HG03025 (cell line): ENCODE measurements around the gene CEP76.
A peak's percentile ranks its signal among the peaks of the same experiment; 100 is the strongest.

Source experiments
- ATAC-seq: cut with Tn5 transposase; IDR thresholded peaks from one replicate; pipeline ENCODE4 v1.9.1; 2021; ENCODE audit warnings: mild to moderate bottlenecking, moderate library complexity; ENCODE audit not compliant: unreplicated experiment, low FRiP score

The CEP76 gene, protein sequence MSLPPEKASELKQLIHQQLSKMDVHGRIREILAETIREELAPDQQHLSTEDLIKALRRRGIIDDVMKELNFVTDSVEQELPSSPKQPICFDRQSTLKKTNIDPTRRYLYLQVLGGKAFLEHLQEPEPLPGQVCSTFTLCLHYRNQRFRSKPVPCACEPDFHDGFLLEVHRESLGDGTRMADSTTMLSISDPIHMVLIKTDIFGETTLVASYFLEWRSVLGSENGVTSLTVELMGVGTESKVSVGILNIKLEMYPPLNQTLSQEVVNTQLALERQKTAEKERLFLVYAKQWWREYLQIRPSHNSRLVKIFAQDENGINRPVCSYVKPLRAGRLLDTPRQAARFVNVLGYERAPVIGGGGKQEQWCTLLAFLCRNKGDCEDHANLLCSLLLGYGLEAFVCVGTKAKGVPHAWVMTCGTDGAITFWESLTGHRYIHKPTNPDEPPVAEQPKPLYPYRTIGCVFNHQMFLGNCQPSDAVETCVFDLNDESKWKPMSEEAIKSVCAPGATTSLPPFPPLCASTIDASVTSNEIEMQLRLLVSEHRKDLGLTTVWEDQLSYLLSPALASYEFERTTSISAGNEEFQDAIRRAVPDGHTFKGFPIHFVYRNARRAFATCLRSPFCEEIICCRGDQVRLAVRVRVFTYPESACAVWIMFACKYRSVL

DNA sequence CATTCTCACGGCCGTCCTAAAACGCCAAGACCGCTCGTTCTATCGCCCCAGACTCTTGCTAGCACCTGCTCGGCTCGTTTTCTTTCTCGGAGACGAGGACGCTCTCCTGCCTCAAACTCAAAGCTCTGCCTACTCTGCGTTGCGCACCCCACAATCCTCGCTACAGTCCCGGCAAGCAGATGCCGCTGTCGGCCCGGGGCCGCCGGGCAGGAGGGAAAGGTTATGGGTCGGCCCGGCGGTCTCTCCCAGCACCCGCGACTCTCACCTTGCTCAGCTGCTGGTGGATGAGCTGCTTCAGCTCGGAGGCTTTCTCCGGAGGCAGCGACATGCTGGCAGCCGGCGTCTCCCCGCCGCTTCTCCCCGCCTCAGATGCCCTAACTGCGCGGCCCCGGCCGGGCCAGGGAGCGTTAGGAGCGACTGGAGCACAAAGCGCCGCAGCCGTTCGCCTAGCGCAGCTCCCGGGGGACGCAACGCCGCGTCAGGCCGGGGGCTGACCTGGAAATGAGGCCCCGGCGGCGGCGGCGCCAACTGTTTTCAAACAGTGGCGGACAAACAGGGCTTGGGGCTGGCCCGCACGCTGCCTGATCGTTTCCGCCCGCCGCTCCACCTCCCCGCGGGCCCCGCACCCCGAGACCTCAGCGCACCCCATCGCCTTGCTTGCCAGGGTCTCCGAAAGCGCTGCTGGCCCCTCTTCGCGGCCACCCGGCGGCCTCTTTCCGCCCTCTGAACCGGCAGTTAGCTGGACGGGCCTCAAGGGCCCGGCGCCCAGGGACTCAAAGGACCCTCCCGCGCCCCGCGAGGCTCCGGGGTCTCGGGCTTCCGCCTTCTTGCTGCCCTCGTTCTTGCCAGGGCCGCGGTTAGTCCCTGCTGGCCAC is at the start of gene CEP76, which contains the start of gene PSMG2:
TSS of gene CEP76 (minus strand) at position 503 of the 875 bp plus-strand sequence. CDS start at position 328, 175 bp downstream.
TSS of gene PSMG2 (plus strand) at position 822 of the 875 bp plus-strand sequence. CDS start 66 bp downstream, outside the sequence.
- ATAC-seq = peak; percentile 71

GRCh38 chr18:12751891-12752290 is 49.4 kb upstream of the CEP76 start:
- no peak for ATAC-seq

GRCh38 chr18:12751503-12751884 is 49.0 kb upstream of the CEP76 start:
- no peak for ATAC-seq

- no peak for ATAC-seq
Measured at GRCh38 chr18:12750715-12751502, 48.4 kb upstream of the CEP76 start.

DNA sequence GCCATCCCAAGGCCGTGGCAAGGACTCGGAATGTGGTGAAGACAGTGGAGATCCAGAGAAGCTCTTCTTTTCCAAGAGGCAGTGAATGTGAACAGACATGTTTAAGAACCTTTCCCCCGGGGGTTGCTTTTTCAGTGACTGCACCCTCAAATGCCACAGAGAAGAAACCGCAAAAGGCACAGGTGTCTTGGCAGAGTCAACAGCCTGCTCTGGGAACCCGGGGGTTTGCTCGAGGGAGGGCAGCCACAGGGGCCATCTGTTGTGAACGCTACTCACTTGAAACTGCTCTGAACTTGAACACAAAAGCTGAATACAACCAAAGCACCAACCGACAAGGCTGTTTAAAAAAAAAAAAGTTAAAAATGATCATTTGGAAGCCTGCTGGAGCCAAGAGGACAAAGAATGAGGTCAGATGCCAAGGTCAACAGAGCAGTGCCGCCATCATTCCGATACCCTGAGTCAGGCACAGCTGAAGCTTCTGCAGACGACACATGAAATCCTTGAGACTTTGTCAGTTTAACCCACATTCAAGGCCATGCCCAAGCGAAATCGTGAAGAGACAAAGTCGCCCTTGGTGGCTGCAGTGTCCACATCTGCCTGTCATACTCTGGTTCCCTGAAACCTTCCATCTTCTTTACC is 47.7 kb upstream of the CEP76 start:
- ATAC-seq = no peak

DNA sequence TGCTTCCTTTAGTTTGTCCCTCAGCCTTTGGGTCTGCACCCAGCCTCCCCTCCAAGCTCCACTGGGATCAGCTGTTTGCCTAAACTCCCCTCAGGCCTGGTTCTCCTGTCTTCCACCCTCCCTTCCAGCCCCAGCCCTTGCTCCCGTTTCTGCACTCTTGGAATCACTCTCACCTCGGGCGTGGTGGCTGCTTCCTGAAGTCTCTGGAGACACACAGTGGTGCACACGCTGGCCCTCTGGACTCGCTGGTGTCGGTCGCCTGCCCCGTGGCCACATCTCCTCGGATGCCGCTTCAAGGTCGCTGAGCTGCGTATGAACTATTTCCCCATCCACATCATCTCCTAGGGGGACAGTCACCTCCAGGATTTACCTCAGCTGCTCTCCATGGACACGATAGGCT is 46.6 kb upstream of the CEP76 start:
- ATAC-seq = no peak

- no peak for ATAC-seq
Measured at GRCh38 chr18:12748671-12749070, 46.1 kb upstream of the CEP76 start.

DNA sequence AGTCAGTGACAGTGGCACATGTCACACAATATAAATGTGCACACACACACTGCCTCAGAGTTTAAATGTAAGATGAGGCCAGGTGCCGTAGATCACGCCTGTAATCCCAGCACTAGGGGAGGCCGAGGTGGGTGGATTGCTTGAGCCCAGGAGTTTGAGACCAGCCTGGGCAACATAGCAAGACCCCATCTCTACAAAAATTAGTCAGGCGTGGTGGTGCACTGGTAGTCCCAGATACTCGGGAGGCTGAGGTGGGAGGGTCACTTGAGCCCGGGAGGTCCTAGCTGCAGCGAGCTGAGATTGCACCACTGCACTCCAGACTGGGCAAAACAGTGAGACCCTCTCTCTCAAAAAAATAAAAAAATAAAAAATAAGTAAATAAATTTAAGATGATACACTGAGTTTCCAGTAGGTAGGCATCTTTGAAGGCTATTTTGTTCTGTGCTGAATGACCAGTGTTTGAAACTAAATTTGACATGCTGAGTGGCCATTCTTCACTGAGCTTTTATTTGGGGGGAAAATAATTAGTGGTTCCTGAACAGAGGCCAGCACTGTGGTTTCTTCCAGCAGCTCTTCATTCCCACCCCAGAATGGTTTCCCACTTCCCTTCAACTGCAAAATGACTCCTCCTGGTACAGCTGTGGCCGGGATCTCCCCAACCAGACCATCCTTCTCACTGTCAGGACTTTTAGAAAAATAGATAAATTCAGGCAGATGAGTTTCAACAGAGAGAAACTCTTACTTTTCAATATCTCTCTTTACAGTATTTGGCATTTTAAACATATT is 45.2 kb upstream of the CEP76 start:
- no peak for ATAC-seq

DNA sequence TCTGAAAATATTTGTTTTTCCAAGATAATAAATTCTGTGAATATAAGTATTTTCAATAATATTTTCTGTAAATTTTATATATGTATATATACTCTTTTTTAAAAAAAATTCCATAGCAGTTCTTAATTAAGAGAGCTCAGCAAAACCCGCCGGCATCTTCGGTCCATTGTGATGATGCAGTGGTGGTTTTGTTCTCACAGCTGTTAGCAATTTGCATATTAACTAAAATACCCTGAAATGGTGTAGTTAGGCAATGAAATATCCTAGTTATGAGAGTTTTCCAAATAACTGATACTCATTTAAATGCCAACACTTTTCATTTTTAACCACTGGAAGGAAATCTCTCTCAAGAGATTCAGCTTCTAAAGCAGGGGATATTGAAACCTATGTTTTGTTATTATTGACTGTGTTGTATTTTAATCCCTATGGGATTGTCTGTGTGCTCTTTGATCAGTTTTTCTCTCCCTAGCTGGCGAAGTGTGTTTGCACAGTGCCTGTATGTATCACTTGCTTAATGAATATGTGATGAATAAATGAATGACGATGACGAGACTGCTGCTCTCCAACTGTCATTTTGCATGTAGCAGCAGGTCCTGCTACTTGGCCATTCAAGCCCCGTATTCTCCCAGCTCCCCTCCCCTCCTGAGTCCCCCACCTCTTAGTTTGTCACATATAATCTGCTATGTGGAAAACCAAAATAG is 42.7 kb upstream of the CEP76 start:
- ATAC-seq = no peak

DNA sequence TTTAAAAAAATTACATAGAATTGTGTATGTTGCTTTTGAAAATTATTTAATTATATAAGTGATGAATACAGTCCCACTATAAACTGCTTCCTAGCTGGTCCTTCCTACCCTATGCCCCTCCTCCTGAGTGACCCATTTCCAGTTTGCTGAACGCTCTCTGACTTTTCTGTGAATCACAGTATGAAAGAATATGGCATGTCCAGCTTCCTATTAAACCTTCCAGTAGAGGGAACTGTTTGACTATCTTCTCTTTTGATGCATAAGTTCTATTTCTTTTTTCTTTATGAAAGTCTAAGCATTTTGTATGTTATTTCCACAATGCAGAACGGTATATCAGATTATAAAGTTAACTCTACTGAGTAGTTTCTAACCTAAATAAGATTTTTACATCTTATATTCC is 41.6 kb upstream of the CEP76 start:
- ATAC-seq = no peak

- ATAC-seq = no peak
Measured at GRCh38 chr18:12742453-12742852, 39.9 kb upstream of the CEP76 start.

GRCh38 chr18:12741351-12741750 is 38.8 kb upstream of the CEP76 start:
- ATAC-seq = no peak

DNA sequence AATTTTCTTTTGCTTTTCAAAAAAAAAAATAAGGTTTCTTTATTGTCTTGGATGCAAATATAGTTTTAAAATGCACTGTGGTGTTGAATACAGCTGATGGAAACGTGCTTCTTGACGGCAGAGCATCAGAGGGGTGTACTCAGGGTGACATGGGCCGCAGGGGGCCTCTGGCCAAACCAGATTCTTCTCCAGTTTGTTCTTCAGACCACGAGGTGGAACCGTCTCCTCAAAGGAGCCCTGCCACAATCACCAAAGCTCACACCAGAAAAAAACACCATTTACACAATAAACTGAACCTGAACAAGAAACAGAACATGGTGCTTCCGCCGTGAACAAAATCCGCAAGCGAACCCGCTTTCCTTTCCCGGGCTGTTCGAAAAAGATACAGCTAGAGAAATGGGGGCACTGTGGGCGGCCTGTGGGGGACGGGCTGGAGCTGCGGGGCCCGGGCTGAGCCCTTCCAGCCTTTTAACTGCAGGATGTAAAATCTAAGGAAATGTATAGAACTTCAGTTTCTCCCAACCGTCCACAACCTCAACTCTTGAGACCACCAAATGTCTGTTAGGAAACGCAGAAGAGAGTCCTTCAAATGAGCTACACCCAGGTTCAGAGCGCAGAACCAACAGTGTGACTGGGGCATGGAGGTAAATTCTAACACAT is 34.9 kb upstream of the CEP76 start:
- ATAC-seq = no peak

GRCh38 chr18:12726774-12727550 is 24.4 kb upstream of the CEP76 start:
- no peak for ATAC-seq

GRCh38 chr18:12726331-12726730 is 23.8 kb upstream of the CEP76 start:
- no peak for ATAC-seq

- no peak for ATAC-seq
Measured at GRCh38 chr18:12722731-12723130, 20.2 kb upstream of the CEP76 start.
